Activated B cell treated with CpG ODN at 0.5 μM for 24 hours (primary cell): Measurements from ENCODE around the gene DUSP3. TPM values are rescaled to one million over a fixed set of nuclear protein-coding genes. Genes with fewer than 3 reads are reported as not detected.

Experiments used
- ATAC-seq: fragments of 200-7000 bp; cut with Tn5 transposase; one replicate; pipeline ENCODE4 v1.10.0; 2021; ENCODE audit warnings: low read depth, mild to moderate bottlenecking, moderate library complexity
- CTCF ChIA-PET: fragments of 350-600 bp; sonication (Branson Sonifier 250); formaldehyde crosslinking; loops from one replicate; lab custom pipeline; 2021; ENCODE audit warnings: antibody characterized with exemption; lab: Charles Lee
- POLR2A ChIA-PET: fragments of 350-600 bp; sonication (Branson Sonifier 250); formaldehyde crosslinking; loops from one replicate; lab custom pipeline; 2021; ENCODE audit warnings: antibody characterized with exemption; lab: Charles Lee
- DNase-seq: peaks from one replicate; pipeline ENCODE4 v3.0.0; 2022
- H3K27ac Mint-ChIP-seq: one replicate; pipeline ENCODE4 v1.8.0; 2020; ENCODE audit warnings: mixed read lengths
- H3K27me3 Mint-ChIP-seq: one replicate; pipeline ENCODE4 v1.8.0; 2021; ENCODE audit warnings: mixed read lengths
- H3K36me3 Mint-ChIP-seq: one replicate; pipeline ENCODE4 v1.8.0; 2021; ENCODE audit warnings: low read depth, mixed read lengths
- H3K4me1 Mint-ChIP-seq: one replicate; pipeline ENCODE4 v1.8.0; 2021; ENCODE audit warnings: mixed read lengths
- H3K4me3 Mint-ChIP-seq: one replicate; pipeline ENCODE4 v1.8.0; 2020; ENCODE audit warnings: mild to moderate bottlenecking, mixed read lengths
- H3K9me3 Mint-ChIP-seq: one replicate; pipeline ENCODE4 v1.8.0; 2020; ENCODE audit warnings: mixed read lengths
- intact Hi-C: fragments of 100-400 bp; cut with micrococcal nuclease; formaldehyde crosslinking; loops from one replicate; pipeline ENCODE4 v1.15.1; 2024
- total RNA-seq: library from RNA; stranded (reverse); gene quantifications from 2 replicates; pipeline ENCODE4 v1.2.3, GENCODE V29; 2022
- TF ChIP-seq, protein P1 (sequence below): fragments of 200-600 bp; IDR thresholded peaks from one replicate; pipeline ENCODE4 v1.8.0; 2022; ENCODE audit warnings: antibody characterized with exemption, mild to moderate bottlenecking

Gene DUSP3
- total RNA-seq, 1 donor from 2014 or later = 16.6 TPM

DNA sequence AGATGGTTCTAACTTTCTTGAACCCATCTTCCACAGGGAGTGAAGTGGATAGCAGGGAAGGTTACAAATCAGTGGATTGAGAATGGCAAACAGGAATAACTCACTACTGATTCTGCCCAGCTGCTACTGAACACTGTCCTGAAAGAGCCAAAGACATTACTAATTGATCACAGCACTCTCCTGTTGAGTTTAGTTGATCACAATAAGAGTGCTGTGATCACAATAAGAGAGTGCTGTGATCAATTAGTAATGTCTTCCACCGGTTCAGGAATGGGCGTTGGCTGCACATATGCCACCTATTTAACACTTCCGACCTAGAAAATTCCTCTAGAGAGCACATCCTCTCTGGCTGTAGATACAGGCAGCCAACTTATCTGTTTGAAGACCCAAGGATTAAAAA lies 12.8 kb upstream of the DUSP3 start:
- peaks cover 25% of the 10 kb centered on the region for H3K27me3 Mint-ChIP-seq
- intact Hi-C loops = no loop called here
- ChIA-PET POLR2A (no interaction called here), CTCF (no interaction called here)
- TF ChIP-seq, protein P1, sequence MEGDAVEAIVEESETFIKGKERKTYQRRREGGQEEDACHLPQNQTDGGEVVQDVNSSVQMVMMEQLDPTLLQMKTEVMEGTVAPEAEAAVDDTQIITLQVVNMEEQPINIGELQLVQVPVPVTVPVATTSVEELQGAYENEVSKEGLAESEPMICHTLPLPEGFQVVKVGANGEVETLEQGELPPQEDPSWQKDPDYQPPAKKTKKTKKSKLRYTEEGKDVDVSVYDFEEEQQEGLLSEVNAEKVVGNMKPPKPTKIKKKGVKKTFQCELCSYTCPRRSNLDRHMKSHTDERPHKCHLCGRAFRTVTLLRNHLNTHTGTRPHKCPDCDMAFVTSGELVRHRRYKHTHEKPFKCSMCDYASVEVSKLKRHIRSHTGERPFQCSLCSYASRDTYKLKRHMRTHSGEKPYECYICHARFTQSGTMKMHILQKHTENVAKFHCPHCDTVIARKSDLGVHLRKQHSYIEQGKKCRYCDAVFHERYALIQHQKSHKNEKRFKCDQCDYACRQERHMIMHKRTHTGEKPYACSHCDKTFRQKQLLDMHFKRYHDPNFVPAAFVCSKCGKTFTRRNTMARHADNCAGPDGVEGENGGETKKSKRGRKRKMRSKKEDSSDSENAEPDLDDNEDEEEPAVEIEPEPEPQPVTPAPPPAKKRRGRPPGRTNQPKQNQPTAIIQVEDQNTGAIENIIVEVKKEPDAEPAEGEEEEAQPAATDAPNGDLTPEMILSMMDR = no peak
- no peaks in the 10 kb centered on the region for H3K36me3 Mint-ChIP-seq
- no peak overlapping the region for H3K4me3 Mint-ChIP-seq
- DNase-seq = no peak
- ATAC-seq = no peak
- H3K27ac Mint-ChIP-seq = no peak overlapping the region
- no peaks in the 10 kb centered on the region for H3K9me3 Mint-ChIP-seq
- no peaks in the 10 kb centered on the region for H3K4me1 Mint-ChIP-seq

DNA sequence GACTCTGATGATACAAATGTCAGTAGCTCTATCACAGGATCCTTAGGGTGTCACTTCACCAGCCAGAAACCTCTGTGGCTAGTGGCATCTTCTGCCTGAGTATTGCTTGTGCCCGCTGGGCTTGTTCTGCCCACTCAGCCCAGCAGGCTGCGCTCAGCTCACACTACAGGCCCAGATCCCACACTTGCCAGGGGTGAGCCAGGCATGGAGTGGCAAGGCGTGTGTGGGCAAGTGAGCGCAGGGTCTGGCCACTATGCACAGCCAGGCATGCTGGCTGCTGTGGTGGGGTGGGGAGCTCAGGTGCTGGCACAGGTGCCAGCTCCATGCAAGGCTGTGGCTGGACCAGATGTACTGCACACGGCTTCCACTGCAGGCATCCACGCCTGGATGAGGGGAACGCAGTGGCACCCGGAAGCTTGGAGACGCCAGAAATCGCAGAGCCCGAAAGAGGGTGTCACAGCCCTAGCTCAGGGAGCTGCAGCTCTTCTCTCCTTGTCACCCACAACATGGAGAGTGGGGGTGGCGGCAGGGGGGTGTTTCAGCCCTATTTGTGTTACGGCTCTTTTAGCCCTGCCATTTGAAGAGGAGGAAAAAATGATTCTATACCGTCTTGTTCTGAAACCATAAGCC lies 11.6 kb upstream of the DUSP3 start:
- TF ChIP-seq, protein P1 = no peak
- H3K9me3 Mint-ChIP-seq = no peaks in the 10 kb centered on the region
- ATAC-seq = no peak
- no peaks in the 10 kb centered on the region for H3K36me3 Mint-ChIP-seq
- CTCF ChIA-PET = interaction anchor here (1.0 kb wide), 1 partner anchor 30 kb away, joined by 3 read pairs; no protein-coding TSS in a partner anchor
- DNase-seq = no peak
- H3K27me3 Mint-ChIP-seq = peaks cover 19% of the 10 kb centered on the region
- no peaks in the 10 kb centered on the region for H3K4me1 Mint-ChIP-seq
- intact Hi-C loops = no loop called here
- no peak overlapping the region for H3K4me3 Mint-ChIP-seq
- H3K27ac Mint-ChIP-seq = no peak overlapping the region
- POLR2A ChIA-PET = no interaction called here

DNA sequence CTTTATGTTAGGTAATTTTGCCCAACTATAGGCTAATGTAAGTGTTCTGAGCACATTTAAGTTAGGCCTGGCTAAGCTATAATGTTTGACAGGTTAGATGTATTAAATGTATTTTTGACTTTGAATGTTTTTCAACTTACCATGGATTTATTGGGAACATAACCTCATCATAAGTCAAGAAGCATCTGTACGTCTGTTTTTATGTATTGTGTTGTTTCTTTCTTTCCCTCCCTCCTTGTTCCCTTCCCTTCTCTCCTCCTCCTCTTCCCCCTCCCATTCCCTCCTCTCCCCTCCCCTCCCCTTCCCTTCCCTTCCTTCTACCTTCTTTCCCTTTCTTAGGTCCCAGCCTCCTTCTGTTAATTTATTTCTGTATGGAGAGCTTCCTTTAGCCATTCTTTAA lies 10.7 kb upstream of the DUSP3 start:
- Mint-ChIP-seq H3K36me3 (no peaks in the 10 kb centered on the region), H3K27me3 (peaks cover 19% of the 10 kb centered on the region), H3K4me1 (no peaks in the 10 kb centered on the region), H3K27ac (no peak overlapping the region), H3K9me3 (no peaks in the 10 kb centered on the region), H3K4me3 (no peak overlapping the region)
- no peak for ATAC-seq
- TF ChIP-seq, protein P1 = no peak
- CTCF ChIA-PET = no interaction called here
- DNase-seq = no peak
- POLR2A ChIA-PET = no interaction called here
- intact Hi-C loops = no loop called here

DNA sequence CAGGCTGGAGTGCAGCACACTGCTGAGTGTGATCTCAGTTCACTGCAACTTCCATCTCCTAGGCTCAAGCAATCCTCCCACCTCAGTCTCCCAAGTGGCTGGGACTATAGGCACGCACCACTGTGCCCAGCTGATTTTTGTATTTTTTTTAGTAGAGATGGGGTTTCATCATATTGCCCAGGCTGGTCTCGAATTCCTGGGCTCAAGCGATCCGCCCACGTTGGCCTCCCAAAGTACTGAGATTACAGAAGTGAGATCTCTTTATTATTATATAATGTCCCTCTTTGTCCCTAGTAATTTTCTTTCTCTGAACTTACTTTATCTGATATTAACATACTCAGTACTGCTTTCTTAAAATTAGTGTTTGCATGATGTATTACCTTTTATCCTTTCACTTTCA lies 9.8 kb upstream of the DUSP3 start:
- H3K36me3 Mint-ChIP-seq = no peaks in the 10 kb centered on the region

DNA sequence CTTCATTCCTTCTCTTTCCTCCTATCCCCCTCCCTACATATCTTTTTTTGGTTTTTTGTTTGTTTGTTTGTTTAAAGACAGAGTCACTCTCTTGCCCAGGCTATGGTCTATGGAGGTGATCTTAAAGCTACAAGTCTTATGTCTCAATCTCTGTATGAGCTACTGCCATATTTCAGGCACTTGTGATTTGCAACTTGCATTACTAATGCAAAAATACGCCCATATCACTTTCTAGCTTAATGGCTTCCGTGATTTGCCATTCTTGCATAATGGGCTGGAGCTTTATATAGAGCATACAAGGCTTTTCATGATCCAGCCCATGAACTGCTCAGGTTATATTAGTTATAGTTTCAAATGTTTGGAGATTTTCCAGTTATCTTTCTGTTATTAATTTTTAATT lies 9.0 kb upstream of the DUSP3 start:
- TF ChIP-seq, protein P1 = no peak
- Mint-ChIP-seq H3K4me3 (no peak overlapping the region), H3K9me3 (no peaks in the 10 kb centered on the region), H3K27ac (no peak overlapping the region), H3K27me3 (peaks cover 22% of the 10 kb centered on the region), H3K36me3 (no peaks in the 10 kb centered on the region), H3K4me1 (no peaks in the 10 kb centered on the region)
- ChIA-PET POLR2A (no interaction called here), CTCF (no interaction called here)
- no peak for ATAC-seq
- DNase-seq = no peak
- intact Hi-C loops = no loop called here

More for the DNA sequence above, 9.8 kb upstream of the DUSP3 start:
- Mint-ChIP-seq H3K4me3 (no peak overlapping the region), H3K27me3 (peaks cover 21% of the 10 kb centered on the region), H3K9me3 (no peaks in the 10 kb centered on the region), H3K27ac (no peak overlapping the region), H3K4me1 (no peaks in the 10 kb centered on the region)
- TF ChIP-seq, protein P1 = no peak
- CTCF ChIA-PET = no interaction called here
- intact Hi-C loops = no loop called here
- DNase-seq (no peak), ATAC-seq (no peak)
- POLR2A ChIA-PET = no interaction called here
